Measurements from ENCODE around the gene GNG12. TPM values are rescaled to one million over a fixed set of nuclear protein-coding genes. Genes with fewer than 3 reads are reported as not detected.
A peak's percentile ranks its signal among the peaks of the same experiment; 100 is the strongest.

Gene GNG12
- total RNA-seq, 5 donors from 2014 or later (not counting 1 experiment from before 2014, with no cell fraction given): 0.26 to 0.44 (median 0.35) TPM; not detected in 2

GRCh38 chr1:67830928-67831830 is 2.1 kb downstream of the GNG12 start:
- Mint-ChIP-seq H3K27ac (no peak overlapping the region), H3K4me1 (peaks cover 10 to 18% (median 14%) of the 10 kb centered on the region in 3 donors), H3K27me3 (peaks cover 37 to 48% of the 10 kb centered on the region in 2 donors), H3K9me3 (no peaks in the 10 kb centered on the region), H3K4me3 (peak overlapping the region; percentile 58 to 77 (median 75)), H3K36me3 (no peaks in the 10 kb centered on the region)
- WGBS (ENCODE audit: insufficient coverage): no CpG with 5 or more reads among the region's 7 CpGs
- ATAC-seq (replicated peaks in 1 of 4) (no peak), DNase-seq (no peak)
- H3K36me3 ChIP-seq (ENCODE audit: control insufficient read depth in 2 of 2, extremely low read depth in 1 of 2, insufficient read depth in 1 of 2, low read length in 1 of 2): no peaks in the 10 kb centered on the region
- CTCF ChIA-PET: no interaction called here
- H3K9me3 ChIP-seq: no peaks in the 10 kb centered on the region
- POLR2A ChIA-PET: no interaction called here
- H3K4me3 ChIP-seq (ENCODE audit: control insufficient read depth in 1 of 2, extremely low read depth in 1 of 2, low read length in 1 of 2): peak overlapping the region in 1 of 2 donors; percentile 73
- no peak overlapping the region for H3K27ac ChIP-seq (ENCODE audit: low read length)
- peaks cover 0 to 17% of the 10 kb centered on the region in 2 experiments for H3K4me1 ChIP-seq (ENCODE audit: control insufficient read depth in 1 of 2, extremely low read depth in 1 of 2, insufficient read depth in 2 of 2, low read length in 2 of 2)
- peaks cover 6 to 31% of the 10 kb centered on the region in 2 experiments for H3K27me3 ChIP-seq (replicated peaks in 1 of 2; ENCODE audit: control insufficient read depth in 2 of 2, extremely low read depth in 1 of 2, insufficient read depth in 2 of 2, low read length in 1 of 2)

- DNase-seq (no peak), ATAC-seq (replicated peaks in 1 of 4) (no peak)
- no peaks in the 10 kb centered on the region for H3K36me3 ChIP-seq (ENCODE audit: control insufficient read depth in 2 of 2, extremely low read depth in 1 of 2, insufficient read depth in 1 of 2, low read length in 1 of 2)
- peaks cover 6 to 28% of the 10 kb centered on the region in 2 experiments for H3K27me3 ChIP-seq (replicated peaks in 1 of 2; ENCODE audit: control insufficient read depth in 2 of 2, extremely low read depth in 1 of 2, insufficient read depth in 2 of 2, low read length in 1 of 2)
- peaks cover 0 to 17% of the 10 kb centered on the region in 2 experiments for H3K4me1 ChIP-seq (ENCODE audit: control insufficient read depth in 1 of 2, extremely low read depth in 1 of 2, insufficient read depth in 2 of 2, low read length in 2 of 2)
- CTCF ChIA-PET: no interaction called here
- WGBS (ENCODE audit: insufficient coverage): no CpG with 5 or more reads among the region's 5 CpGs
- H3K9me3 Mint-ChIP-seq: no peaks in the 10 kb centered on the region
- H3K4me1 Mint-ChIP-seq: peaks cover 10 to 18% (median 14%) of the 10 kb centered on the region in 3 donors
- no peak overlapping the region for H3K27ac ChIP-seq (ENCODE audit: low read length)
- H3K9me3 ChIP-seq: no peaks in the 10 kb centered on the region
- H3K4me3 ChIP-seq (ENCODE audit: control insufficient read depth in 1 of 2, extremely low read depth in 1 of 2, low read length in 1 of 2): no peak overlapping the region
- no peak overlapping the region for H3K4me3 Mint-ChIP-seq
- peaks cover 30 to 46% of the 10 kb centered on the region in 2 donors for H3K27me3 Mint-ChIP-seq
- H3K36me3 Mint-ChIP-seq: no peaks in the 10 kb centered on the region
- POLR2A ChIA-PET: no interaction called here
- no peak overlapping the region for H3K27ac Mint-ChIP-seq
Measured at GRCh38 chr1:67830226-67830625, 3.0 kb downstream of the GNG12 start.

- no peak for ATAC-seq (replicated peaks in 1 of 4)
- Histone ChIP-seq H3K4me3 (ENCODE audit: control insufficient read depth in 1 of 2, extremely low read depth in 1 of 2, low read length in 1 of 2) (no peak overlapping the region), H3K27me3 (replicated peaks in 1 of 2; ENCODE audit: control insufficient read depth in 2 of 2, extremely low read depth in 1 of 2, insufficient read depth in 2 of 2, low read length in 1 of 2) (peaks cover 6 to 15% of the 10 kb centered on the region in 2 experiments), H3K36me3 (ENCODE audit: control insufficient read depth in 2 of 2, extremely low read depth in 1 of 2, insufficient read depth in 1 of 2, low read length in 1 of 2) (no peaks in the 10 kb centered on the region), H3K27ac (ENCODE audit: low read length) (no peak overlapping the region), H3K9me3 (no peaks in the 10 kb centered on the region), H3K4me1 (ENCODE audit: control insufficient read depth in 1 of 2, extremely low read depth in 1 of 2, insufficient read depth in 2 of 2, low read length in 2 of 2) (peaks cover 0 to 11% of the 10 kb centered on the region in 2 experiments)
- 100% methylated on average over 2 of the region's 4 CpGs for WGBS (ENCODE audit: insufficient coverage)
- no peak for DNase-seq
- H3K4me3 Mint-ChIP-seq: no peak overlapping the region
- peaks cover 10 to 11% (median 10%) of the 10 kb centered on the region in 3 donors for H3K4me1 Mint-ChIP-seq
- no peak overlapping the region for H3K27ac Mint-ChIP-seq
- CTCF ChIA-PET: no interaction called here
- no peaks in the 10 kb centered on the region for H3K36me3 Mint-ChIP-seq
- POLR2A ChIA-PET: no interaction called here
- peaks cover 20 to 32% of the 10 kb centered on the region in 2 donors for H3K27me3 Mint-ChIP-seq
- H3K9me3 Mint-ChIP-seq: no peaks in the 10 kb centered on the region
Measured at GRCh38 chr1:67827688-67828087, 5.6 kb downstream of the GNG12 start.

- H3K9me3 Mint-ChIP-seq: no peaks in the 10 kb centered on the region
- no peak overlapping the region for H3K27ac Mint-ChIP-seq
- no peaks in the 10 kb centered on the region for H3K36me3 Mint-ChIP-seq
- peaks cover 9 to 20% of the 10 kb centered on the region in 2 donors for H3K27me3 Mint-ChIP-seq
- no peak overlapping the region for H3K4me3 Mint-ChIP-seq
- ATAC-seq (replicated peaks in 1 of 4): no peak
- no peak for DNase-seq
- H3K4me1 Mint-ChIP-seq: no peaks in the 10 kb centered on the region
- Histone ChIP-seq H3K4me3 (ENCODE audit: control insufficient read depth in 1 of 2, extremely low read depth in 1 of 2, low read length in 1 of 2) (no peak overlapping the region), H3K4me1 (ENCODE audit: control insufficient read depth in 1 of 2, extremely low read depth in 1 of 2, insufficient read depth in 2 of 2, low read length in 2 of 2) (no peaks in the 10 kb centered on the region), H3K36me3 (ENCODE audit: control insufficient read depth in 2 of 2, extremely low read depth in 1 of 2, insufficient read depth in 1 of 2, low read length in 1 of 2) (no peaks in the 10 kb centered on the region), H3K27me3 (replicated peaks in 1 of 2; ENCODE audit: control insufficient read depth in 2 of 2, extremely low read depth in 1 of 2, insufficient read depth in 2 of 2, low read length in 1 of 2) (peaks cover 0 to 3% of the 10 kb centered on the region in 2 experiments), H3K9me3 (no peaks in the 10 kb centered on the region), H3K27ac (ENCODE audit: low read length) (no peak overlapping the region)
- ChIA-PET CTCF (no interaction called here), POLR2A (no interaction called here)
- WGBS (ENCODE audit: insufficient coverage): 87% methylated on average over 2 of the region's 4 CpGs
Measured at GRCh38 chr1:67825591-67825990, 7.7 kb downstream of the GNG12 start.

GRCh38 chr1:67824766-67825165 is 8.5 kb downstream of the GNG12 start:
- no peaks in the 10 kb centered on the region for H3K9me3 Mint-ChIP-seq
- no peak overlapping the region for H3K4me3 Mint-ChIP-seq
- CTCF ChIA-PET: no interaction called here
- Histone ChIP-seq H3K4me1 (ENCODE audit: control insufficient read depth in 1 of 2, extremely low read depth in 1 of 2, insufficient read depth in 2 of 2, low read length in 2 of 2) (no peaks in the 10 kb centered on the region), H3K27ac (ENCODE audit: low read length) (no peak overlapping the region), H3K9me3 (no peaks in the 10 kb centered on the region), H3K27me3 (replicated peaks in 1 of 2; ENCODE audit: control insufficient read depth in 2 of 2, extremely low read depth in 1 of 2, insufficient read depth in 2 of 2, low read length in 1 of 2) (no peaks in the 10 kb centered on the region), H3K36me3 (ENCODE audit: control insufficient read depth in 2 of 2, extremely low read depth in 1 of 2, insufficient read depth in 1 of 2, low read length in 1 of 2) (no peaks in the 10 kb centered on the region), H3K4me3 (ENCODE audit: control insufficient read depth in 1 of 2, extremely low read depth in 1 of 2, low read length in 1 of 2) (no peak overlapping the region)
- peaks cover 6 to 22% of the 10 kb centered on the region in 2 donors for H3K27me3 Mint-ChIP-seq
- H3K27ac Mint-ChIP-seq: no peak overlapping the region
- no peaks in the 10 kb centered on the region for H3K4me1 Mint-ChIP-seq
- no peaks in the 10 kb centered on the region for H3K36me3 Mint-ChIP-seq
- POLR2A ChIA-PET: no interaction called here
- DNase-seq (no peak), ATAC-seq (replicated peaks in 1 of 4) (no peak)
- 88% methylated on average over 1 of the region's 1 CpG for WGBS (ENCODE audit: insufficient coverage)

GRCh38 chr1:67823615-67824014 is 9.7 kb downstream of the GNG12 start:
- Histone ChIP-seq H3K27me3 (replicated peaks in 1 of 2; ENCODE audit: control insufficient read depth in 2 of 2, extremely low read depth in 1 of 2, insufficient read depth in 2 of 2, low read length in 1 of 2) (no peaks in the 10 kb centered on the region), H3K4me1 (ENCODE audit: control insufficient read depth in 1 of 2, extremely low read depth in 1 of 2, insufficient read depth in 2 of 2, low read length in 2 of 2) (no peaks in the 10 kb centered on the region), H3K27ac (ENCODE audit: low read length) (no peak overlapping the region), H3K4me3 (ENCODE audit: control insufficient read depth in 1 of 2, extremely low read depth in 1 of 2, low read length in 1 of 2) (no peak overlapping the region), H3K36me3 (ENCODE audit: control insufficient read depth in 2 of 2, extremely low read depth in 1 of 2, insufficient read depth in 1 of 2, low read length in 1 of 2) (no peaks in the 10 kb centered on the region), H3K9me3 (no peaks in the 10 kb centered on the region)
- 96% methylated on average over 3 of the region's 4 CpGs for WGBS (ENCODE audit: insufficient coverage)
- H3K4me3 Mint-ChIP-seq: no peak overlapping the region
- POLR2A ChIA-PET: no interaction called here
- H3K27ac Mint-ChIP-seq: no peak overlapping the region
- DNase-seq (no peak), ATAC-seq (replicated peaks in 1 of 4) (no peak)
- no peaks in the 10 kb centered on the region for H3K9me3 Mint-ChIP-seq
- H3K4me1 Mint-ChIP-seq: no peaks in the 10 kb centered on the region
- H3K36me3 Mint-ChIP-seq: no peaks in the 10 kb centered on the region
- peaks cover 9 to 21% of the 10 kb centered on the region in 2 donors for H3K27me3 Mint-ChIP-seq
- CTCF ChIA-PET: no interaction called here
